NCI-H226 (cell line): ENCODE data around the gene ARL6IP1.
"Not testable (repeated sequence)": the region's sequence is repeated elsewhere in the genome, so short reads cannot be mapped to it uniquely, and the experiment has no call there.

ENCODE experiments used
- DNase-seq: peaks from one replicate; pipeline ENCODE4 v3.0.0-alpha.2; 2015

ARL6IP1 gene

DNA sequence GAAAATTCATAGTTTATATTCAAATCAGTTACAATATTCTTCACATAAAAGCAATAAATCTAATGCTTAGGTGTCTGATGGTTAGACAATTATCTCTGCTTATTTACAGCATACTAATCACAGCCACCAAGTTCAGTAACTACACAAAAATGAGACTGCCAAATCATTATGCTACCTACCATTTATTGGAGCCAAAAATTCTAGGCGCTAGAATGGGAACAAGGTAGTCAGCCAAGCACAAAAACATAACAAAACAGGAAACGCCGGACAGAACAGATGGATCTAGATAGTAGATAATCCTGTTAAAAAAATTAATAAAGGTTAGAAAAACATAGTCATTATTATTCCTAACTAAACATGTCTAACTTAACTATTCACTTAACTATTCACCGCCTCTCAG is 3.6 kb downstream of the ARL6IP1 start:
- no peak for DNase-seq

DNA sequence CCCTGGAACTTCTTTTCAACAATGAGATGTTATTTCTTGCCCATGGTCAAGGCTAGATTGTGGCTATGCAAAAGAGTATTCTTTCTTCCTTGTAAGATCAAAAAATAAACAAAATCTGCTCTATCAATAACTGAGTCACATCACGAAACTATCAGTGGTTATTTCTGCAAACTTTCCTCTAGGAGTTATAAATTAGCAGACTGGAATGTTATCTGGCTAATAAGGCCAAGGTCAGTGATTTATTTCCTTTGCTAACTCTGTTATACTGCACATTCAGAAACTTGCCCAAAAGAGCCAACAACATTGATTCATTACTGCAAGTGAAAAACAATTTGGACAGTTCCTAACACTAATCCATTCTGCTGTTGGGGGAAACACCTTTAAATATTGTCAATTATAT is 5.0 kb downstream of the ARL6IP1 start:
- no peak for DNase-seq

- no peak for DNase-seq
Measured at GRCh38 chr16:18792836-18793433, 8.4 kb downstream of the ARL6IP1 start.

DNA sequence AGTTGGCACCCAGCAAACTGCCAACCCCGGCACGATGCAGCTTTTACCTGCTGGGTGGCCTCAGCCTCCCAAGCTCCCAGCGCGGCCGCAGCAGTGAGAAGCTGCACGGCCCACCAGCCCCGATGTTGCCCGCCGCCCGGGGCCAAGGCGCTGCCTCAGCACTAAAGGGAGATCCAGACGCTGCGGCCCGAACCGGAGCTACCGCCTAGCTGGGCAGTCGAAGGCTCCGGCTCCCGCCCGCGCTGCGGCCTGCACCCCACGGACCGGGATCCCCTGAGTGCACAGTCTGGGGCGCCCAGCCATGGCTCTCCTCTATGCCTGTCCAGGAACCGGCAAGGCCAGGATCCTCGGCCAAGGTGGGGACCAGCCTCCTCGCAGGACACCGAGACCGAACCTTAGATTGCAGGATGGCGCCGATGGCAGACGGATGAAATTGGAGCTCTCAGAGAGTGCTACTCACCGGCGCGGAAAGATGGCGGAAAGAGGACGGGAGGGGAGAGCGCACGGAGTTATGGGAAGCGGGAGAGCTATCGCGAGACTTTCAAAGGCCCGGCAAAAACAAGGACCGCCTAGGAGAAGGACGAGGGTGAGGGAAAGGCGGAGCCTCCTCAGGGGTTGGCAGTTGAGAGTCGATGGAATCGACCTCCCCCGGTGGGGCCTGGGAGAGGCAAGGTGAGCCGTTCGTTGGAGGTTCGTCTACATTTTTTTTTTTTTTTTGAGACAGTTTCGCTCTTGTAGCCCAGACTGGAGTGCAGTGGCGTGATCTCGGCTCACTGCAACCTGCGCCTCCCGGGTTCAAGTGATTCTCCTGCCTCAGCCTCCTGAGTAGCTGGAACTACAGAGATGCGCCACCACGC is 11.3 kb downstream of the ARL6IP1 start, which contains the start of gene RPS15A:
RPS15A (minus strand) TSS at position 485 of the 857 bp plus-strand sequence. CDS start 1,221 bp downstream, outside the sequence.
- peak; percentile 94 for DNase-seq

DNA sequence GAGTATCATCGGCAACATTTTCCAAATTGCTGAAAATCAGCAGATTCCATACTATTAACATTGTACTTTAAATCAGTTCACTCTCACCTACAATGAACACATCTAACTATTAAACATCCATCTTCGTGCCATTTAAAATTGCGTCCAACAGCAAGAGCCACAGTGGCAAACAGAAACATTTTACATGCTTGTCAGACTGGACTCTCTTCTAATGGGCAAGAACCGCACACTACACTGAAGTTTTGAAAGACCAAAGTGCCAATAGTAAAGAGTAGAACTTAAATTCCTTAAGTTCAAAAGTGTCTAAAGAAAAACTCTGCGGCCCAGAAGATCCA is 11.9 kb downstream of the ARL6IP1 start:
- no peak for DNase-seq

DNA sequence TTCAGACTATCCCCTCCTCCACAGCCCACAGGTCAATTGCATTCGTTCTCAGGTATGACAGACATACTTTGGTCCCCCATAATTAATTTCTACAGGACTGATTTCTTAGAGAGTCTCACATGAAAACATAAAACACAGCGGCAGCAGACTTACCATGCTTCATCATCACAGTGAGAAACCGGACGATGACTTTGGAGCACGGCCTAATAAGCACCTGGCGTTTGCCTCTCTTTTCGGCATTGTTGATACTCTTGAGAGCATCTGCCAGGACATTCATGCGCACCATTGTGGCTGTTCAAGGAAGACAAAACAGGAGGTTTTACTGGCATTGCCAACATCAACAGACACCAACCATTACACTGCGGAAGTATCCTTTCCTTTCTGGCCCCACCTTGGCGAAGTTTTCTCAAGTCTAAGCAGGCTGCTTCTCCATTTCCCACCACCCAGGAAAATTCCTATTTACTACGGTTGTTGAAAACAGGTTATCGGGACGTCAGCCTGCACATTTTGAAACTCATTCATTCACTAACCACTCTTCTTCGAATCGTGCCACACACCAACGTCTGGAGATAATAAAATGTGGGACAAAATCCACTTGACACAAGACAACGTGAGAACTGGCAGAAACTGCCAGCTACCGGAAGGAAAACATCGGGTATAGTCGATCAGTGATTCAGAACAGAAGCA is 12.4 kb downstream of the ARL6IP1 start:
- DNase-seq, result no peak

GRCh38 chr16:18784917-18785623 is 16.3 kb downstream of the ARL6IP1 start:
- DNase-seq, result no peak

- DNase-seq, result no peak
Measured at GRCh38 chr16:18783430-18784341, 17.7 kb downstream of the ARL6IP1 start.

DNA sequence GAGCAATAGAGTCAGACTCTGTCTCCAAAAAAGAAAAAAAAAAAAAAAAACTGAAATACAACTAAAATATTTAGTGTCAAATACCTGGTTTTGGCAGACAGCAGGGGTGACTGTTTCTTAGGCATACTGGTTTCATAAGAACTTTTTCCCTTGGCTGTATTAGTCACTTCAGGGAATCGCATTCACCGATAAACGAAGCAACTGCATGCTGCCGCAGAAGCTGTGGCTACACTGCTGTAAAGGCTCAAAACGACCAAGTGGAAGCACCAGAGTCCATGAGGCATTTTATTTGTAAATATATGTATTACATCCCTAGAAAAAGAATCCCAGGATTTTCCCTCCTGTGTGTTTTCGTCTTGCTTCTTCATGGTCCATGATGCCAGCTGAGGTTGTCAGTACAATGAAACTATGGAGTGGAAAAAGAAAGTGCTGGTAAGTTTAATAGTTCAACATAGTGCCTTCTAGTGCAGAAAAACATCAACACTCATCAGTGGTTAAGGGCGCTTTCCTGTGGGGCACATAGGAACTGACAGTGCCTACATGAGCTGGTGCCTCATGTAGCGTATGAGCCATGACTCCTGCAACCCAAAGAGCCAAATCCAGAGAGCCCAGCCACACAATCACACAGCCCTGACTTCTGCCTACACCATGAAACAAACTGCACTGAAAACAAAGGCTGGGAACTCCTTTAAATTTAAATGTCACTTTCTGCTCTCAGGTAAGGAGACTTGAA is 18.5 kb downstream of the ARL6IP1 start:
- no peak for DNase-seq

DNA sequence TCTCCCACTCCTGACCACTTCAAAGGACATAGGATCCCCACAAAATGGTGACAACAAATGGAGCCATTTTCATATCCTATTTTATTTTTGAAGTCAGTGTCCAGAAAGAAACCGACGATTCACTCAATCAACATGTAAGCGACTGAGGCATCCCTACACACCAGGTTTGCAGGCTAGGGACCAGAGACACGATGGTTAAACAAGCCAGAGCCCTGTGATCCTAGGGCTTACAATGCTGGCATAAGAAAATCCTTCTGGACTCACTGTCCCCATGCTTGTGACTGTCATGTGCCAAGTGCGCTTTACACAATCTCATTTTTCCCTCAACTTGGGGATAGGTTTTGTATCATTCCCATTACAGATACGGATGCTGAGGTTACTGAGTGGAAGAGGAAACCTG is 20.1 kb downstream of the ARL6IP1 start:
- not testable (repeated sequence) for DNase-seq

GRCh38 chr16:18780460-18781026 is 20.8 kb downstream of the ARL6IP1 start:
- DNase-seq, result not testable (repeated sequence)

GRCh38 chr16:18777664-18778063 is 23.7 kb downstream of the ARL6IP1 start:
- DNase-seq, result not testable (repeated sequence)

- not testable (repeated sequence) for DNase-seq
Measured at GRCh38 chr16:18776334-18776733, 25.0 kb downstream of the ARL6IP1 start.

DNA sequence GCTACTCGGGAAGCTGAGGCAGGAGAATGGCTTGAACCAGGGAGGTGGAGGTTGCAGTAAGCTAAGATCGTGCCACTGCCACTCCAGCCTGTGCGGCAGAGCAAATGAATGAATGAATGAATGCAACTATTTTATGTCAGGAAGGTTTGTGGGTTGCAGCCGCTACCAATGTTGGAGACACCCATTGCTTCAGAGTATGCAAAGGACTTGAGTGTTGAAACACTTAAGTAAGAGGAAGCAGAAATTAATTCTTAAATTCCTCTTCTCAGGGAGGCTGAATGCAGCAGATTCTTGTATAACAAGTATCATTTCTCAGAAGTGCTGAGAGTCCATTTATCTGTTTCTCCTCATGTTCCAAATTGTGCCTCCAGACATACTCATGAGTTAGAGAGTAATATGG is 26.7 kb downstream of the ARL6IP1 start:
- not testable (repeated sequence) for DNase-seq

GRCh38 chr16:18772171-18772570 is 29.2 kb downstream of the ARL6IP1 start:
- not testable (repeated sequence) for DNase-seq

- DNase-seq, result not testable (repeated sequence)
Measured at GRCh38 chr16:18770336-18770962, 30.9 kb downstream of the ARL6IP1 start.

DNA sequence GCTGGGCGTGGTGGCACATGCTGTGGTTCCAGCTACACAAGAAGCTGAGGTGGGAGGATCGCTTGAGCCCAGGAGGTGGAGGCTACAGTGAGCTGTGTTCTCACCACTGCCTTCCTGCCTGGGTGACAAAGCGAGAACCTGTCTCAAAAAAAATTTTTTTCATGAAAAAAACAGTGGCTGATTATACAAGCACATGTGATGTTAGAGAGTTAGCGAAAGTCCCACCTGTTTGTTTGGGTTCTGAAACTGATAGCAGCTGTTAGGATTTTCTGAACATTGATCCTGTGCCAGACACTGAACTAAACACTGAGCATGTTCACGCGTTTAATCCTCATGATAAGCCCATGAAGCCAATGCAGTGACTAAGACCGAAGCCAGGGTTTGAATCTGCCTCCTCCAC is 34.1 kb downstream of the ARL6IP1 start:
- not testable (repeated sequence) for DNase-seq

- DNase-seq, result not testable (repeated sequence)
Measured at GRCh38 chr16:18762713-18763112, 38.6 kb downstream of the ARL6IP1 start.

GRCh38 chr16:18759598-18760520 is 41.5 kb downstream of the ARL6IP1 start:
- DNase-seq, result not testable (repeated sequence)
